NCI-H69 (cell line): ENCODE measurements around the gene SCN3B.
"Not testable (repeated sequence)": the region's sequence is repeated elsewhere in the genome, so short reads cannot be mapped to it uniquely, and the experiment has no call there.

Experiments used
- DNase-seq: peaks from one replicate; lab custom pipeline; 2025; lab: John Stamatoyannopoulos, UW

The SCN3B gene, protein sequence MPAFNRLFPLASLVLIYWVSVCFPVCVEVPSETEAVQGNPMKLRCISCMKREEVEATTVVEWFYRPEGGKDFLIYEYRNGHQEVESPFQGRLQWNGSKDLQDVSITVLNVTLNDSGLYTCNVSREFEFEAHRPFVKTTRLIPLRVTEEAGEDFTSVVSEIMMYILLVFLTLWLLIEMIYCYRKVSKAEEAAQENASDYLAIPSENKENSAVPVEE

GRCh38 chr11:123654566-123655081, at the start of gene SCN3B:
Gene SCN3B, minus strand, starts transcription at chr11:123654624. Its CDS starts 823 bp downstream, at chr11:123653801.
- DNase-seq = peak; percentile 93

DNA sequence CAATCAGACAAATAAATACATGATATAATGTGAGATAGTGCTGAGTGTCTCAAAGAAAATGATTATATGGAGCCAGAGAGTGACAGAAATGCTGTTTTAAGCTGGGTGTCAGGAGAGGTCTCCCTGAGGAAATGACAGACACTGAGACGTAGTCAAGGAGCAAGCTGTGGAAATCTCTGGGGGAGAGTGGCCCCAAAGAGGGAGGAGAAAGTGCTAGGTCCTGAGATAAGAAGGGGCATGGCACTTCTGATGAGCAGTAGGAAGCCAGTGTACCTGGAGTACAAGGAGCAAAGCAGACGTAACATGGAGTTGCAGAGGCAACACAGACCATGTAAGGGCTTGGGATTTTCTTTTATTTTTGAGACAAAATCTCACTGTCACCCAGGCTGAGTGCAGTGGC, 48.3 kb upstream of the SCN3B start:
- DNase-seq = no peak

- DNase-seq = peak; percentile 61
Measured at GRCh38 chr11:123702139-123702538, 47.7 kb upstream of the SCN3B start.

GRCh38 chr11:123700772-123701171, 46.3 kb upstream of the SCN3B start:
- DNase-seq = no peak

GRCh38 chr11:123698546-123699127, 44.2 kb upstream of the SCN3B start:
- no peak for DNase-seq

- no peak for DNase-seq
Measured at GRCh38 chr11:123696183-123696582, 41.8 kb upstream of the SCN3B start.

GRCh38 chr11:123695231-123695630, 40.8 kb upstream of the SCN3B start:
- DNase-seq = no peak

DNA sequence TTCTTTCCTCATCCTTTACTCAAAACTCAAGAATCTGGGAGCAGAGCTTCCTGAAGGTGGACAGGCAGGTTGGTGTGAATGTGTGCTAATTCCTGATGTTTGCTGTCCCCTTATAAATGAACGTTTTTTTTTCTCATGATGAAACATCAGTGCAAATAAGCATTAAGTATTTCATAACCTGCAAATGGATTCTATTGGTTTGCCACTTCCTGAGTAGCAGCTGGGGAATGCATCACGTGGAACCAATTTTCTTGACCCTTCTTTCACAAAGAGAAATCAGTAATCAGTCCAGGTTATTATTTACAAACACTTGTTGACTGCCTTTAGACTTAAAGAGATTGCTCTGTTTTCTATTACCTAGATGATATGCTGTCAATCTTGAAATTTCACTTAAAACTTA, 40.1 kb upstream of the SCN3B start:
- DNase-seq = peak; percentile 21

DNA sequence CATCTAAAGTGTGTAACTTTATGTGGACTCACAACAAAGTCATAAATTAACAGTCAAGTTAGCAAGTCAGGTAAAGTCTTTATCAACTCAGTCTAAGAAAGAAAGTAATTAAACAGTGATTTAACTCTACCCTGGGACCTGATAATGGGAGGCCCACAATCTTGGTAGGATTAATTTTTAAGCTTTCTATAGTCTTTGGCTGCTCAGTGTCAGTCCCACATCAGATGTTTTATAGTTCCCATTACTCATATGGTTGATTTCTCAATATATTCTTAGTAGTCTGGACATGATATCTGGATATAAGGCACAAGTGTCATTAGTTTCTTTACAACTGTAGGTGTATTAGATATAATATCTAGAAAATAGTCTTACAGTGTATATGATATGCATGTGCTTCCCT, 38.5 kb upstream of the SCN3B start:
- DNase-seq = no peak

GRCh38 chr11:123690485-123690884, 36.1 kb upstream of the SCN3B start:
- no peak for DNase-seq

DNA sequence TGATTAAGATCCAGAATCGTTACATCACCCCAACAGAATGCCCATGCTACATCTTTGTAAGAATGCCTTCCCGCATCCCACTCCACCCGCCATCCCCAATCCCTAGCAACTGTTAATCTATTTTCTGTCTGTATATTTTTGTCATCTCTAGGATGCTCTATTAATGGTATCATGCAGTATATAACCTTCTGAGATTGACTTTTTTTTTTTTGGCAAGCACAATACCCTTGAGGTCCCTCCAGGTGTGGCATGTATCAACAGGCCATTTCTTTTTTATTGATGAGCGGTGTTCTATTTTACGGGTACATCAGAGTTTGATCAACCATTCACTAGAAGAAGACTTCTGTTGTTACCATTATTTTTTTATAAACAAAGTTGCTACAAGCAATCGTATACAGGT, 30.2 kb upstream of the SCN3B start:
- no peak for DNase-seq

- DNase-seq = no peak
Measured at GRCh38 chr11:123683428-123684170, 29.2 kb upstream of the SCN3B start.

DNA sequence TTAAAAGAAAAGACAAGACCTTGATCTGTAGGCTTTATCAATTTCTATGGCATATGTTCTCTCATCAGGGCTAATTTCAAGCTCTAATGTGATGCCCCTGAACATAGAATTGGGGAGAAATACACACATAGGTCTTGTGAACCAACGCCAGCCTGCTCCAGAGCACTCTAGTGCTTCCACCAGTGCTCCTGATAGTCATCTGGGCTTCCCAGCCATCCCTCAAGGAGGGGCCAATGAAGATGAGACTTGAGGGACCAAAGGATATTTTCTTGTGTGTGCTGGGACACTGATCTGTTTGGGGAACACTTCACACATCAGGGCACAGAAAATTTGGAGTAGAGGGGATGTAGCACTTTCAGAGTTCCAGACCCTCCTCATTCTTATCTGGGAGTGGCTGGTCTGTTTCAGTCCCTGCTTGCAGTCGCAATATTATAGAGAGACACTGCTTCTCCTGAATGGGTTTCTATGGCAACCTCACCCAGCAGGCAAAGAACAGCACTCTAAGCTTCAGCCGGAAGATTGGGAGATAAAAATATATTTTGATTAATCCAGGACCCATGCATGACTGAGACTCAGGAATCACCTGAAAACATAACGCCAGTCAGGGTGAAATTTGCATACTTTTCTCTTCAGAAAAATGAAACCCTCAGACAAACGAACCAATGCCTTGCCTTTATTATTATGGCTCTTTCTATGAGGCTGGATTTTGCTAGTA, 28.4 kb upstream of the SCN3B start:
- peak; percentile 20 for DNase-seq

GRCh38 chr11:123681030-123681429, 26.6 kb upstream of the SCN3B start:
- DNase-seq = no peak

GRCh38 chr11:123678246-123678645, 23.8 kb upstream of the SCN3B start:
- no peak for DNase-seq

DNA sequence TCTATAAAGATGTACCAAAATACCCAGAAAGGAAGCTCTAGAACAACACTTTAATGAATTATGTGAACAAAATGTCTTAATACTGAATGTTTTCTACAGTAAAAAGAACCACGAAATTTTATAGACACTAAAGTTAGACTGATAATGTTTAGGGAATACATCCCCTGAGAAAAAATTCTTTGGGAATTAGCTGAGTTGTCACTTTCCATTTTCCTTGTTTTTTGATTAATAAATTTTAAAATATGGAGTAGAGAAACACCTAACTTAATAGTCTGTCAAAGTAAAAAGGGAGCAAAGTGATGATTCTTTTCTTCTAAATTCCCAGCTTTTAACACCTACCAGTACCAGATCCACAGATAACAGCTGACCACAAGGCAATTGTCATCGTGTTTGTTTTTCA, 23.1 kb upstream of the SCN3B start:
- no peak for DNase-seq

GRCh38 chr11:123674297-123674696, 19.9 kb upstream of the SCN3B start:
- DNase-seq = no peak

- DNase-seq = no peak
Measured at GRCh38 chr11:123672568-123672967, 18.1 kb upstream of the SCN3B start.

GRCh38 chr11:123671534-123671933, 17.1 kb upstream of the SCN3B start:
- DNase-seq = no peak

DNA sequence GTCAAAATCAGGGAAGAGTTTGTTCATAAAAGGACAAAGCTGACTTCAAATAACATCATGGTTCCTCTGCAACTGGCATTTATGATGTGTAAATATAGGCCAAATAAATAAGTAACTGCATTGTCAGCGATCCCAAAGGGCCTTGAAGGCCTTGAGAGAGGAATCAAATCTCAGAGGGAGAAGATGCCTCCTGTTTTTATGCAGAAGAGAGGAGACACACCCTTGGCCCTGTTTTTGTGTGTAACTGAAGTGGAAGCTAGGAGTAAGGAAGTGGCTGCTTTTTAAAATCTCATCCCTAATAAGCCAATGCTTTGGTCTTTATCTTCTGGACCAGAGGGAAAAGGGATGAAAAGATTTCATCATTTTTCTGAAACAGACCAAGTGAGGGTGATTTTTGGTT, 15.7 kb upstream of the SCN3B start:
- no peak for DNase-seq

DNA sequence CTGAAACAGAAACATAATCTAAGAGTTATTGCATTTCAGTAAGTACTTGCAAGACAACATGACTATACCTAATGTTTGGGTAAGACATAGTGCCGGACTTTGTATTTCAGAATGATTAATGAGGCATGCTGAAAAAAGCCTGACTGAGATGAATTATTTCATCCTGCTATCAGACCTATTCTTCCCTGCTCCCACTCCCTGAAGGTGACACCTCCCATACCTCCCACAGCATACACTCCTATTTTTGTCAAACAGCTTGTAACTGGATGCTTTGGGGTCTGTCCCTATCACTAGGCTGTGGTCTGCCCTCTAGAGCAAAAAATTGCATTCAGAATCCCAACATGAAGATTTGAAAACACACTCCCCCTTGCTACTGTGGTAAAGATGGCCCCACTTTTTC, 10.9 kb upstream of the SCN3B start:
- no peak for DNase-seq

DNA sequence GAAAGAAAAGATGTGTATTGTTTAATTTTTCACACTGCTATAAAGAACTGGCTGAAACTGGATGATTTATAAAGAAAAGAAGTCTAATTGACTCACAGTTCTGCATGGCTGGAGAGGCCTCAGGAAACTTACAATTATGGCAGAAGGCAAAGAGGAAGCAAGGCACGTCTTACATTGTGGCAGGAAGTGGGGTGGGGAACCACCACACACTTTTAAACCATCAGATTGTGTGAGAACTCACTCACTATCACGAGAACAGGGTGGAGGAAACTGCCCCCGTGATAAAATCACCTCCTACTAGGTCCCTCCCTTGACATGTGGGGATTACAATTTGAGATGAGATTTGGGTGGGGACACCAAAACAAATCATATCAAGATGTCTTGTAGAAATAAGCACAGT, 5.5 kb upstream of the SCN3B start:
- not testable (repeated sequence) for DNase-seq

DNA sequence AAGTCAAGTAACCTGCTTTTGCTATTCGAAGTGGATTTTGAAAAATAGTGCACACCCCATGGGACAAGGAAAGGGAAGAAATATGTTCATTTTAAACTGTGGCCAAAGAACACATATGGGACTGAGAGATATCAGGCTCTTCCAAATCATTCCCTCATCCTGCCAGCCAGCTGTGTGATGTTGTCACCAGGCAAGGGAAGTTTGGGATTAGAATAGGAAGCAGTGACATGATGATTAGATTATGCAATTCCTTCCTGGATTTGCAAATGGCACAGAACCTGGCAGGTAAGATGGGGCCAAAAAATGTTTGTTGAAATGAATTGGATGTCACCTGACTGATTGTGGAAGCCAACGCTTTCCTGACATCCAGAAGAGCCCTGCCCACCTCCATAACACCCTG, 4.9 kb upstream of the SCN3B start:
- DNase-seq = no peak
